ENCODE data around the gene RUNX3. TPM values are rescaled to one million over a fixed set of nuclear protein-coding genes. Genes with fewer than 3 reads are reported as not detected.

Gene RUNX3
- total and polyA plus RNA-seq, 2 of the 8 experiments (the other 6 are each of a cell fraction or from before 2014, with no cell fraction given), result 0.62 to 0.82 TPM

- no peak overlapping the region for H2AFZ ChIP-seq (ENCODE audit: low read length)
- H3K4ac ChIP-seq (replicated peaks; ENCODE audit: insufficient read length, low read depth, low read length), result no peak overlapping the region
- H3K27ac ChIP-seq (ENCODE audit: low read depth, low read length), result no peak overlapping the region
- no peak overlapping the region for H3K4me2 ChIP-seq (ENCODE audit: insufficient read depth in 1 of 2, low read depth in 2 of 2, low read length in 2 of 2)
- H4K5ac ChIP-seq (ENCODE audit: insufficient read length, low read depth, low read length), result no peak overlapping the region
- H2AK5ac ChIP-seq (ENCODE audit: low read depth, low read length), result no peak overlapping the region
- ChIA-PET POLR2A (ENCODE audit: partially characterized antibody) (interaction anchor here (0.7 kb wide), 1 partner anchor 14 kb away, joined by 3 read pairs; no protein-coding TSS in a partner anchor), CTCF (ENCODE audit: partially characterized antibody) (interaction anchor here (0.6 to 11.9 kb wide), 15 partner anchors 10 to 272 kb away, joined by 3 to 69 read pairs (median 4); no protein-coding TSS in a partner anchor)
- FAIRE-seq, result no peak
- H3K9ac ChIP-seq (replicated peaks in 1 of 4; ENCODE audit: extremely low read depth in 1 of 4, low read depth in 3 of 4, low read length in 3 of 4), result no peak overlapping the region
- no peak overlapping the region for H4K8ac ChIP-seq (ENCODE audit: extremely low read depth, insufficient read depth, low read length)
- peaks cover 0 to 13% (median 6%) of the 10 kb centered on the region in 4 experiments; a peak in 4 of 7 replicates for H3K27me3 ChIP-seq (replicated peaks in 1 of 4; ENCODE audit: control insufficient read depth in 3 of 4, extremely low read depth in 1 of 4, insufficient read depth in 3 of 4, low read length in 3 of 4)
- H3K18ac ChIP-seq (ENCODE audit: extremely low read depth, low read length), result no peak overlapping the region
- H3K14ac ChIP-seq (ENCODE audit: insufficient read length), result no peak overlapping the region
- H3K23ac ChIP-seq (ENCODE audit: insufficient read length), result no peak overlapping the region
- peaks cover 7% of the 10 kb centered on the region; the same call in 1 of the 2 replicates for H3K23me2 ChIP-seq (ENCODE audit: low read depth, low read length)
- peaks cover 2 to 5% of the 10 kb centered on the region in 2 experiments for H4K20me1 ChIP-seq (replicated peaks in 1 of 2; ENCODE audit: control insufficient read depth in 1 of 2, insufficient read depth in 2 of 2, low read length in 2 of 2)
- no peak overlapping the region for H3K4me3 ChIP-seq (ENCODE audit: extremely low read depth in 1 of 4, insufficient read depth in 2 of 4, low read depth in 3 of 4, low read length in 4 of 4)
- H2BK12ac ChIP-seq (ENCODE audit: low read depth, low read length), result no peak overlapping the region
- no peak overlapping the region for H2BK15ac ChIP-seq (ENCODE audit: low read length)
- WGBS, 2 experiments (ENCODE audit: extremely low coverage in 1 of 2, insufficient coverage in 1 of 2, insufficient read length in 1 of 2, insufficient replicate concordance in 2 of 2, low coverage in 1 of 2, low lambda C conversion rate in 2 of 2, missing lambda C conversion rate in 1 of 2), result 87% methylated on average over 6 of the region's 6 CpGs; no CpG with 5 or more reads in 1 of the 2 experiments
- H2BK120ac ChIP-seq (replicated peaks; ENCODE audit: low read depth, low read length), result no peak overlapping the region
- no peak for DNase-seq (ENCODE audit: low read depth in 1 of 2, low spot score in 2 of 2)
- no peaks in the 10 kb centered on the region for H3K9me3 ChIP-seq (ENCODE audit: insufficient read depth in 2 of 2, low read depth in 1 of 2, low read length in 1 of 2)
- H3K56ac ChIP-seq (replicated peaks; ENCODE audit: insufficient read length, low read depth, low read length), result no peak overlapping the region
- peaks cover 0 to 2% (median 0%) of the 10 kb centered on the region in 4 experiments; a peak in 2 of 7 replicates for H3K4me1 ChIP-seq (replicated peaks in 1 of 4; ENCODE audit: control insufficient read depth in 3 of 4, insufficient read depth in 4 of 4, low read length in 3 of 4)
- no peak overlapping the region for H2BK5ac ChIP-seq (ENCODE audit: low read depth, low read length)
- no peak overlapping the region for H2BK20ac ChIP-seq (ENCODE audit: low read length)
- H3K79me1 ChIP-seq (ENCODE audit: low read depth, low read length), result no peaks in the 10 kb centered on the region
- H4K91ac ChIP-seq (replicated peaks; ENCODE audit: insufficient read length, low read length), result no peak overlapping the region
- no peaks in the 10 kb centered on the region for H3K79me2 ChIP-seq (ENCODE audit: control insufficient read depth in 1 of 2, insufficient read depth in 2 of 2, low read length in 2 of 2)
- H3K36me3 ChIP-seq (ENCODE audit: control insufficient read depth in 2 of 4, insufficient read depth in 4 of 4, low read length in 3 of 4), result no peaks in the 10 kb centered on the region
- TF ChIP-seq CTCF (IDR thresholded peaks at IDR 0.05; ENCODE audit: control extremely low read depth in 1 of 3, insufficient read depth in 1 of 3, low read depth in 1 of 3, low read length in 3 of 3) (no peak), GABPA (IDR thresholded peaks at IDR 0.05; ENCODE audit: borderline replicate concordance, insufficient read depth, low read length) (no peak), TBP (IDR thresholded peaks at IDR 0.05; ENCODE audit: low read depth, low read length) (no peak), NANOG (IDR thresholded peaks at IDR 0.05; ENCODE audit: insufficient read depth, low read depth, low read length, poor library complexity, severe bottlenecking) (no peak), SP2 (IDR thresholded peaks at IDR 0.05; ENCODE audit: low read length) (no peak), GTF2F1 (IDR thresholded peaks at IDR 0.05; ENCODE audit: borderline replicate concordance, low read depth, low read length) (no peak), POLR2AphosphoS5 (IDR thresholded peaks at IDR 0.05; ENCODE audit: low read depth, low read length) (no peak)
- TF ChIP-seq, protein P1, sequence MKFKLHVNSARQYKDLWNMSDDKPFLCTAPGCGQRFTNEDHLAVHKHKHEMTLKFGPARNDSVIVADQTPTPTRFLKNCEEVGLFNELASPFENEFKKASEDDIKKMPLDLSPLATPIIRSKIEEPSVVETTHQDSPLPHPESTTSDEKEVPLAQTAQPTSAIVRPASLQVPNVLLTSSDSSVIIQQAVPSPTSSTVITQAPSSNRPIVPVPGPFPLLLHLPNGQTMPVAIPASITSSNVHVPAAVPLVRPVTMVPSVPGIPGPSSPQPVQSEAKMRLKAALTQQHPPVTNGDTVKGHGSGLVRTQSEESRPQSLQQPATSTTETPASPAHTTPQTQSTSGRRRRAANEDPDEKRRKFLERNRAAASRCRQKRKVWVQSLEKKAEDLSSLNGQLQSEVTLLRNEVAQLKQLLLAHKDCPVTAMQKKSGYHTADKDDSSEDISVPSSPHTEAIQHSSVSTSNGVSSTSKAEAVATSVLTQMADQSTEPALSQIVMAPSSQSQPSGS (IDR thresholded peaks at IDR 0.05; ENCODE audit: low read length), result no peak
These were observed 79.7 kb downstream of the RUNX3 start for GRCh38 chr1:24850328-24850920.

All from H1 (cell line).